Measurements from ENCODE around the gene SPTLC1. TPM values are rescaled to one million over a fixed set of nuclear protein-coding genes. Genes with fewer than 3 reads are reported as not detected.

SPTLC1 gene
- total RNA-seq, 1 experiment from 2014 or later, result 63.3 TPM

GRCh38 chr9:92044936-92045335 is 70.3 kb downstream of the SPTLC1 start:
- Histone ChIP-seq H2AFZ (ENCODE audit: low read length) (no peak overlapping the region), H3K4me3 (ENCODE audit: low read length) (no peak overlapping the region), H3K9me2 (replicated peaks; ENCODE audit: low read length) (no peaks in the 10 kb centered on the region), H3K9ac (ENCODE audit: low read length) (no peak overlapping the region), H3K4me1 (ENCODE audit: insufficient read depth, low read length) (no peaks in the 10 kb centered on the region), H4K20me1 (ENCODE audit: low read length) (no peaks in the 10 kb centered on the region), H3K4me2 (ENCODE audit: low read length) (no peak overlapping the region), H3K9me3 (ENCODE audit: low read length) (no peaks in the 10 kb centered on the region), H3K27ac (ENCODE audit: low read length) (no peak overlapping the region), H3F3A (ENCODE audit: low read length, unreplicated experiment) (no peaks in the 10 kb centered on the region), H3K36me3 (ENCODE audit: low read depth, low read length) (peaks cover 54% of the 10 kb centered on the region), H3K27me3 (ENCODE audit: low read length) (no peaks in the 10 kb centered on the region), H3K79me2 (ENCODE audit: low read length) (no peaks in the 10 kb centered on the region)
- ChIA-PET POLR2A (ENCODE audit: unreplicated experiment) (no interaction called here), CTCF (no interaction called here)
- DNase-seq, result no peak
- intact Hi-C loops (cut with micrococcal nuclease), result no loop called here
- TF ChIP-seq EZH2phosphoT487 (IDR thresholded peaks at IDR 0.05; ENCODE audit: borderline replicate concordance, low read length) (no peak), EZH2 (IDR thresholded peaks at IDR 0.05; ENCODE audit: low read length, unreplicated experiment) (no peak)
- TF ChIP-seq, protein P1, sequence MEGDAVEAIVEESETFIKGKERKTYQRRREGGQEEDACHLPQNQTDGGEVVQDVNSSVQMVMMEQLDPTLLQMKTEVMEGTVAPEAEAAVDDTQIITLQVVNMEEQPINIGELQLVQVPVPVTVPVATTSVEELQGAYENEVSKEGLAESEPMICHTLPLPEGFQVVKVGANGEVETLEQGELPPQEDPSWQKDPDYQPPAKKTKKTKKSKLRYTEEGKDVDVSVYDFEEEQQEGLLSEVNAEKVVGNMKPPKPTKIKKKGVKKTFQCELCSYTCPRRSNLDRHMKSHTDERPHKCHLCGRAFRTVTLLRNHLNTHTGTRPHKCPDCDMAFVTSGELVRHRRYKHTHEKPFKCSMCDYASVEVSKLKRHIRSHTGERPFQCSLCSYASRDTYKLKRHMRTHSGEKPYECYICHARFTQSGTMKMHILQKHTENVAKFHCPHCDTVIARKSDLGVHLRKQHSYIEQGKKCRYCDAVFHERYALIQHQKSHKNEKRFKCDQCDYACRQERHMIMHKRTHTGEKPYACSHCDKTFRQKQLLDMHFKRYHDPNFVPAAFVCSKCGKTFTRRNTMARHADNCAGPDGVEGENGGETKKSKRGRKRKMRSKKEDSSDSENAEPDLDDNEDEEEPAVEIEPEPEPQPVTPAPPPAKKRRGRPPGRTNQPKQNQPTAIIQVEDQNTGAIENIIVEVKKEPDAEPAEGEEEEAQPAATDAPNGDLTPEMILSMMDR (conservative IDR thresholded peaks at IDR 0.05; ENCODE audit: low read depth, low read length), result no peak
- no peak for ATAC-seq
- BruUV-seq (replicated peaks), result no TSS peak

- H4K20me1 ChIP-seq (ENCODE audit: low read length), result no peaks in the 10 kb centered on the region
- H3K9me3 ChIP-seq (ENCODE audit: low read length), result no peaks in the 10 kb centered on the region
- no peak overlapping the region for H3K4me2 ChIP-seq (ENCODE audit: low read length)
- H3K4me1 ChIP-seq (ENCODE audit: insufficient read depth, low read length), result no peaks in the 10 kb centered on the region
- POLR2A ChIA-PET (ENCODE audit: unreplicated experiment), result no interaction called here
- TF ChIP-seq EZH2 (IDR thresholded peaks at IDR 0.05; ENCODE audit: low read length, unreplicated experiment), result no peak
- TF ChIP-seq, protein P1 (conservative IDR thresholded peaks at IDR 0.05; ENCODE audit: low read depth, low read length), result no peak
- TF ChIP-seq EZH2phosphoT487 (IDR thresholded peaks at IDR 0.05; ENCODE audit: borderline replicate concordance, low read length), result no peak
- intact Hi-C loops (cut with micrococcal nuclease), result no loop called here
- no TSS peak for BruUV-seq (replicated peaks)
- no peaks in the 10 kb centered on the region for H3K79me2 ChIP-seq (ENCODE audit: low read length)
- ATAC-seq (no peak), DNase-seq (no peak)
- H3K9ac ChIP-seq (ENCODE audit: low read length), result no peak overlapping the region
- no peaks in the 10 kb centered on the region for H3K27me3 ChIP-seq (ENCODE audit: low read length)
- H3F3A ChIP-seq (ENCODE audit: low read length, unreplicated experiment), result no peaks in the 10 kb centered on the region
- no peak overlapping the region for H2AFZ ChIP-seq (ENCODE audit: low read length)
- peaks cover 54% of the 10 kb centered on the region for H3K36me3 ChIP-seq (ENCODE audit: low read depth, low read length)
- CTCF ChIA-PET, result no interaction called here
- no peaks in the 10 kb centered on the region for H3K9me2 ChIP-seq (replicated peaks; ENCODE audit: low read length)
- no peak overlapping the region for H3K4me3 ChIP-seq (ENCODE audit: low read length)
- no peak overlapping the region for H3K27ac ChIP-seq (ENCODE audit: low read length)
Observed at GRCh38 chr9:92043002-92043401, 72.2 kb downstream of the SPTLC1 start.

GRCh38 chr9:92042260-92042659 is 73.0 kb downstream of the SPTLC1 start:
- Histone ChIP-seq H3K9me2 (replicated peaks; ENCODE audit: low read length) (no peaks in the 10 kb centered on the region), H3K36me3 (ENCODE audit: low read depth, low read length) (peaks cover 47% of the 10 kb centered on the region), H3K4me2 (ENCODE audit: low read length) (no peak overlapping the region), H2AFZ (ENCODE audit: low read length) (no peak overlapping the region), H3K79me2 (ENCODE audit: low read length) (no peaks in the 10 kb centered on the region), H3K9me3 (ENCODE audit: low read length) (no peaks in the 10 kb centered on the region), H3F3A (ENCODE audit: low read length, unreplicated experiment) (no peaks in the 10 kb centered on the region), H3K27me3 (ENCODE audit: low read length) (no peaks in the 10 kb centered on the region), H4K20me1 (ENCODE audit: low read length) (no peaks in the 10 kb centered on the region), H3K9ac (ENCODE audit: low read length) (no peak overlapping the region), H3K27ac (ENCODE audit: low read length) (no peak overlapping the region), H3K4me3 (ENCODE audit: low read length) (no peak overlapping the region), H3K4me1 (ENCODE audit: insufficient read depth, low read length) (no peaks in the 10 kb centered on the region)
- intact Hi-C loops (cut with micrococcal nuclease), result no loop called here
- no peak for ATAC-seq
- TF ChIP-seq EZH2 (IDR thresholded peaks at IDR 0.05; ENCODE audit: low read length, unreplicated experiment), result no peak
- TF ChIP-seq, protein P1 (conservative IDR thresholded peaks at IDR 0.05; ENCODE audit: low read depth, low read length), result no peak
- DNase-seq, result no peak
- BruUV-seq (replicated peaks), result no TSS peak
- ChIA-PET CTCF (no interaction called here), POLR2A (ENCODE audit: unreplicated experiment) (no interaction called here)
